ENCODE results near the gene MEGF10. TPM values are rescaled to one million over a fixed set of nuclear protein-coding genes. Genes with fewer than 3 reads are reported as not detected.

MEGF10 gene
- total RNA-seq, 4 donors from 2014 or later = 0.57 to 6.0 (median 4.3) TPM

GRCh38 chr5:127452626-127453025 lies 162.0 kb downstream of the MEGF10 start:
- intact Hi-C loops (cut with DNase I; ENCODE audit: low total_unique reads) = no loop called here
- TF ChIP-seq CTCF (IDR thresholded peaks at IDR 0.05) = no peak
- no peak for TF ChIP-seq POLR2A (IDR thresholded peaks at IDR 0.05)
- WGBS, 2 donors = 59 to 78% methylated on average over 4 of the region's 4 CpGs
- DNase-seq (ENCODE audit: low spot score in 2 of 2) = no peak
- H3K4me3 ChIP-seq (ENCODE audit: low read depth, poor library complexity, severe bottlenecking) = no peak overlapping the region

- DNase-seq (ENCODE audit: low spot score in 2 of 2) = no peak
- intact Hi-C loops (cut with DNase I; ENCODE audit: low total_unique reads) = no loop called here
- TF ChIP-seq POLR2A (IDR thresholded peaks at IDR 0.05) (no peak), CTCF (IDR thresholded peaks at IDR 0.05) (no peak)
- no peak overlapping the region for H3K4me3 ChIP-seq (ENCODE audit: low read depth, poor library complexity, severe bottlenecking)
- WGBS, 2 donors = 72 to 77% methylated on average over 2 of the region's 2 CpGs
Measured at GRCh38 chr5:127471211-127471610, 180.6 kb downstream of the MEGF10 start.

- H3K4me3 ChIP-seq (ENCODE audit: low read depth, poor library complexity, severe bottlenecking) = no peak overlapping the region
- no peak for TF ChIP-seq POLR2A (IDR thresholded peaks at IDR 0.05)
- TF ChIP-seq CTCF (IDR thresholded peaks at IDR 0.05) = no peak
- 88 to 95% methylated on average over 3 of the region's 3 CpGs for WGBS, 2 donors
- no peak for DNase-seq (ENCODE audit: low spot score in 2 of 2)
- intact Hi-C loops (cut with DNase I; ENCODE audit: low total_unique reads) = no loop called here
Measured at GRCh38 chr5:127472700-127473099, 182.1 kb downstream of the MEGF10 start.

- TF ChIP-seq CTCF (IDR thresholded peaks at IDR 0.05) (no peak), POLR2A (IDR thresholded peaks at IDR 0.05) (no peak)
- intact Hi-C loops (cut with DNase I; ENCODE audit: low total_unique reads) = no loop called here
- no peak overlapping the region for H3K4me3 ChIP-seq (ENCODE audit: low read depth, poor library complexity, severe bottlenecking)
- DNase-seq (ENCODE audit: low spot score in 2 of 2) = no peak
- WGBS, 2 donors = 87% methylated on average over 4 of the region's 4 CpGs
Measured at GRCh38 chr5:127486471-127486870, 195.9 kb downstream of the MEGF10 start.

GRCh38 chr5:127492854-127493738 lies 202.5 kb downstream of the MEGF10 start:
- WGBS, 2 donors = 62 to 65% methylated on average over 3 of the region's 3 CpGs
- H3K4me3 ChIP-seq (ENCODE audit: low read depth, poor library complexity, severe bottlenecking) = no peak overlapping the region
- DNase-seq (ENCODE audit: low spot score in 2 of 2) = no peak
- intact Hi-C loops (cut with DNase I; ENCODE audit: low total_unique reads) = no loop called here
- TF ChIP-seq CTCF (IDR thresholded peaks at IDR 0.05) = no peak
- no peak for TF ChIP-seq POLR2A (IDR thresholded peaks at IDR 0.05)
